ENCODE measurements around the gene PPFIBP2. TPM values are rescaled to one million over a fixed set of nuclear protein-coding genes. Genes with fewer than 3 reads are reported as not detected.

The PPFIBP2 gene
- total RNA-seq, 1 donor from 2014 or later, result 8.7 TPM

DNA sequence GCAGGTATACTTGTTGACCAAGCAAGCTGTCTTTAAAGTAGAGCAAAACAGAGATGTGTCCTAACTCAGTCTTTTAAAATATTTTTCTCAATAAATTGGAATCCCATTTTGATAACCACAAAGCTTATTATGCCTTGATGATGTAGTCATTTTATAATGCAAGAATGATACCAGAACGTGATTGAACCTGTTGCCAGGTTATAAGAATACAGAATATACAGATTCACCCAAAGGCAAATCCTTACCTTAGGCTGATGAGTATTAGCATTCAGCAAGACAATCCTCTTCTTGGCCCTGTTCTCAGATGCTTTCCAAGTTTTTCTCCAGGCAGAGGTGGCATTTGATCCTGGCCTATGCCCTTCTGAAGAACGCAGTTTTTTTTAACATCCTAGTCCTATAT, 76.1 kb downstream of the PPFIBP2 start:
- H3K9ac ChIP-seq, result no peak overlapping the region
- TF ChIP-seq, protein P1, sequence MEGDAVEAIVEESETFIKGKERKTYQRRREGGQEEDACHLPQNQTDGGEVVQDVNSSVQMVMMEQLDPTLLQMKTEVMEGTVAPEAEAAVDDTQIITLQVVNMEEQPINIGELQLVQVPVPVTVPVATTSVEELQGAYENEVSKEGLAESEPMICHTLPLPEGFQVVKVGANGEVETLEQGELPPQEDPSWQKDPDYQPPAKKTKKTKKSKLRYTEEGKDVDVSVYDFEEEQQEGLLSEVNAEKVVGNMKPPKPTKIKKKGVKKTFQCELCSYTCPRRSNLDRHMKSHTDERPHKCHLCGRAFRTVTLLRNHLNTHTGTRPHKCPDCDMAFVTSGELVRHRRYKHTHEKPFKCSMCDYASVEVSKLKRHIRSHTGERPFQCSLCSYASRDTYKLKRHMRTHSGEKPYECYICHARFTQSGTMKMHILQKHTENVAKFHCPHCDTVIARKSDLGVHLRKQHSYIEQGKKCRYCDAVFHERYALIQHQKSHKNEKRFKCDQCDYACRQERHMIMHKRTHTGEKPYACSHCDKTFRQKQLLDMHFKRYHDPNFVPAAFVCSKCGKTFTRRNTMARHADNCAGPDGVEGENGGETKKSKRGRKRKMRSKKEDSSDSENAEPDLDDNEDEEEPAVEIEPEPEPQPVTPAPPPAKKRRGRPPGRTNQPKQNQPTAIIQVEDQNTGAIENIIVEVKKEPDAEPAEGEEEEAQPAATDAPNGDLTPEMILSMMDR (IDR thresholded peaks at IDR 0.05), result no peak
- no peak for TF ChIP-seq EZH2 (IDR thresholded peaks at IDR 0.05)
- no peak for TF ChIP-seq EZH2phosphoT487 (IDR thresholded peaks at IDR 0.05)
- no peaks in the 10 kb centered on the region for H3K9me3 ChIP-seq (ENCODE audit: low read depth)
- Mint-ChIP-seq H3K27me3 (ENCODE audit: insufficient read depth, low read depth) (peaks cover 7% of the 10 kb centered on the region), H3K9me3 (peaks cover 2% of the 10 kb centered on the region), H3K4me1 (peaks cover 13% of the 10 kb centered on the region), H3K4me3 (no peak overlapping the region), H3K27ac (no peak overlapping the region), H3K36me3 (no peaks in the 10 kb centered on the region)
- H4K20me1 ChIP-seq (ENCODE audit: low read depth), result no peaks in the 10 kb centered on the region
- H3K4me1 ChIP-seq, result peaks cover 36% of the 10 kb centered on the region
- peaks cover 16% of the 10 kb centered on the region for H3F3A ChIP-seq (ENCODE audit: low read depth)
- no peaks in the 10 kb centered on the region for H3K36me3 ChIP-seq
- H2AFZ ChIP-seq (replicated peaks), result no peak overlapping the region
- no peak overlapping the region for H3K27ac ChIP-seq
- H3K27me3 ChIP-seq, result no peaks in the 10 kb centered on the region
- H3K79me2 ChIP-seq (ENCODE audit: low read depth), result no peaks in the 10 kb centered on the region
- no peak overlapping the region for H3K4me2 ChIP-seq
- no peak for DNase-seq (ENCODE audit: low spot score)
- no peak overlapping the region for H3K4me3 ChIP-seq

GRCh38 chr11:7590529-7590928, 76.7 kb downstream of the PPFIBP2 start:
- no peak overlapping the region for H3K4me3 ChIP-seq
- no peaks in the 10 kb centered on the region for H3K36me3 ChIP-seq
- Mint-ChIP-seq H3K36me3 (no peaks in the 10 kb centered on the region), H3K9me3 (peaks cover 2% of the 10 kb centered on the region), H3K4me1 (peaks cover 19% of the 10 kb centered on the region), H3K27ac (no peak overlapping the region), H3K27me3 (ENCODE audit: insufficient read depth, low read depth) (peaks cover 8% of the 10 kb centered on the region), H3K4me3 (no peak overlapping the region)
- peaks cover 41% of the 10 kb centered on the region for H3K4me1 ChIP-seq
- H3K9me3 ChIP-seq (ENCODE audit: low read depth), result no peaks in the 10 kb centered on the region
- H3K27ac ChIP-seq, result no peak overlapping the region
- H3K79me2 ChIP-seq (ENCODE audit: low read depth), result no peaks in the 10 kb centered on the region
- H3F3A ChIP-seq (ENCODE audit: low read depth), result peaks cover 23% of the 10 kb centered on the region
- no peak overlapping the region for H2AFZ ChIP-seq (replicated peaks)
- no peak for DNase-seq (ENCODE audit: low spot score)
- no peak overlapping the region for H3K9ac ChIP-seq
- TF ChIP-seq, protein P1 (IDR thresholded peaks at IDR 0.05), result no peak
- TF ChIP-seq EZH2 (IDR thresholded peaks at IDR 0.05) (no peak), EZH2phosphoT487 (IDR thresholded peaks at IDR 0.05) (no peak)
- no peak overlapping the region for H3K4me2 ChIP-seq
- no peaks in the 10 kb centered on the region for H3K27me3 ChIP-seq
- H4K20me1 ChIP-seq (ENCODE audit: low read depth), result no peaks in the 10 kb centered on the region

DNA sequence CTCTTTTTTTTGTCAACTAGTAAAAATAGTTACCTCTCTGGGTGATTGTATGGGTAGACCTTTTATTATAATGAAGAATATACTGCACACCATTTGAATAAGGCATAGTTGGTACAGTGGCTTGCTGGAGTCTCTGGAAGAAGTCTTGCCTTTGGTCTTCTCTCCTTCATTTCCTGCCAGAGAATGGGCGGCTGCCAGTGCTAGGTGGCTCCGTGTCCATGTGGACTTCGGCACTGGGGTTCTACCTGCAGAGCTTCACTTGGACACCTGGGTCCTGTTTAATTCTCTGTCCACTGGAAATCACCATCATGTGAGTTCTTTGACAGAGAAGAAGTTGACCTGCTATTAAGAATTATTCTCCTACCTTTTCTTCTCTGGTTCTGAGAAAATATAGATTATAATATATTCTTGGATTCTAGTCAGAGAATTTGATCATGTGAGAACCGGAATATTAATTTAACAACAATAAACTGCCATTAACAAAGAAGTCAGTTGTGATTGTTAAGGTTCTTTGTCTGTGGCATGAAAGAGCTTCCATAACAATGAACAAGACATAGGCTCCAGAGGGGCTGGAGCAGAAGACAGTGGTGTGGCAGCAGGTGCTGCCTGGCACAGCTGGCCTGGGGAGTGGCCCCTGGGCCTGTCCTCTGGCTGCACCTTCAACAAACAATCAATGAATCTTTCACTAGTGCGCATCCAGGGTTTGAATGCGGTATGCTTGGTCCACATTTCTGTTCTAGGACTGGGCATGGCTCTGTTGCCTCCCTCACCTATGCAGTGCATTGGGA, 77.5 kb downstream of the PPFIBP2 start:
- Histone ChIP-seq H3K4me2 (no peak overlapping the region), H4K20me1 (ENCODE audit: low read depth) (no peaks in the 10 kb centered on the region), H3K4me3 (no peak overlapping the region), H3K9ac (no peak overlapping the region), H3K36me3 (no peaks in the 10 kb centered on the region), H3F3A (ENCODE audit: low read depth) (peaks cover 30% of the 10 kb centered on the region), H3K79me2 (ENCODE audit: low read depth) (no peaks in the 10 kb centered on the region), H2AFZ (replicated peaks) (no peak overlapping the region), H3K9me3 (ENCODE audit: low read depth) (no peaks in the 10 kb centered on the region), H3K4me1 (peaks cover 47% of the 10 kb centered on the region), H3K27ac (no peak overlapping the region), H3K27me3 (no peaks in the 10 kb centered on the region)
- peaks cover 2% of the 10 kb centered on the region for H3K9me3 Mint-ChIP-seq
- DNase-seq (ENCODE audit: low spot score), result no peak
- H3K4me1 Mint-ChIP-seq, result peaks cover 27% of the 10 kb centered on the region
- no peaks in the 10 kb centered on the region for H3K36me3 Mint-ChIP-seq
- TF ChIP-seq, protein P1 (IDR thresholded peaks at IDR 0.05), result no peak
- TF ChIP-seq EZH2phosphoT487 (IDR thresholded peaks at IDR 0.05) (no peak), EZH2 (IDR thresholded peaks at IDR 0.05) (no peak)
- H3K27ac Mint-ChIP-seq, result no peak overlapping the region
- no peak overlapping the region for H3K4me3 Mint-ChIP-seq
- H3K27me3 Mint-ChIP-seq (ENCODE audit: insufficient read depth, low read depth), result peaks cover 9% of the 10 kb centered on the region

Data from neural progenitor cell (in vitro differentiated cells).